NOMO-1 treated with DMSO at 0.1 percent for 48 hours (cell line): Measurements from ENCODE around the gene SAE1.

ENCODE experiments used
- DNase-seq: peaks from one replicate; lab custom pipeline; 2025; ENCODE audit not compliant: unreplicated experiment; lab: John Stamatoyannopoulos, UW

Gene SAE1

GRCh38 chr19:47105874-47106273 lies 24.8 kb upstream of the SAE1 start:
- DNase-seq, result no peak

GRCh38 chr19:47106821-47107201 lies 23.8 kb upstream of the SAE1 start:
- DNase-seq, result no peak

GRCh38 chr19:47107202-47107952 lies 23.3 kb upstream of the SAE1 start:
- DNase-seq, result no peak

- no peak for DNase-seq
These were observed 22.5 kb upstream of the SAE1 start for GRCh38 chr19:47107953-47108746.

GRCh38 chr19:47109177-47109540 lies 21.5 kb upstream of the SAE1 start:
- no peak for DNase-seq

GRCh38 chr19:47109541-47110375 lies 20.9 kb upstream of the SAE1 start:
- peak; percentile 41 for DNase-seq

- no peak for DNase-seq
These were observed 20.1 kb upstream of the SAE1 start for GRCh38 chr19:47110521-47111005.

- peak; percentile 42 for DNase-seq
These were observed 19.5 kb upstream of the SAE1 start for GRCh38 chr19:47111006-47111621.

- no peak for DNase-seq
These were observed 18.9 kb upstream of the SAE1 start for GRCh38 chr19:47111682-47112165.

GRCh38 chr19:47112166-47112996 lies 18.3 kb upstream of the SAE1 start:
- DNase-seq, result peak; percentile 87

GRCh38 chr19:47112997-47113849 lies 17.4 kb upstream of the SAE1 start, which contains the start of gene ZC3H4:
Gene ZC3H4 (minus strand): TSS chr19:47113776. CDS start chr19:47112584, 1,192 bp downstream.
- peak; percentile 99 for DNase-seq

GRCh38 chr19:47113850-47114651 lies 16.6 kb upstream of the SAE1 start:
- DNase-seq, result no peak

- DNase-seq, result no peak
These were observed 10.1 kb upstream of the SAE1 start for GRCh38 chr19:47120470-47121067.

GRCh38 chr19:47122359-47123335 lies 8.0 kb upstream of the SAE1 start:
- DNase-seq, result no peak

- DNase-seq, result no peak
These were observed 7.2 kb upstream of the SAE1 start for GRCh38 chr19:47123406-47123805.

- peak; percentile 33 for DNase-seq
These were observed 5.5 kb upstream of the SAE1 start for GRCh38 chr19:47124937-47125668.
